ENCODE measurements around the gene CCDC47. TPM values are rescaled to one million over a fixed set of nuclear protein-coding genes. Genes with fewer than 3 reads are reported as not detected.

Gene CCDC47
- polyA plus RNA-seq, 1 donor (not counting 4 experiments of a cell fraction or from before 2014, with no cell fraction given) = 86.4 TPM

DNA sequence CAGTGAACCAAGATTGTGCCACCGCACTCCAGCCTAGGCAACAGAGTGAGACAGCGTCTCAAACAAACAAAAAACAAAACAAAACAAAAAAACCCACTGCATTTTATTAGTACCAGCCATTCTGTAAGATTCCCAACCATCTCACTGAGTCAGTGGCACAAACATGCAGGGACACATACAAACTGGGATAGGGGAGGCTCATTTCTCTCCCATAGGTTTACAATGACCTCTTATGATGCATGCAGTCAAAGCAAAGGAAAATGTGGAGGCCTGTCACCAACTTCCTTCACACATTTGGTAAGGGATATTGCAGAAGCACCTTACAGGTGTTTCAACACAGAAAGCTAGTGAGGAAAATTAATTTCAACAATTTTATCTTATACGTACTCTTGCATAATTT lies 19.4 kb downstream of the CCDC47 start:
- Histone ChIP-seq H3K36me3 (ENCODE audit: control insufficient read depth in 2 of 2, extremely low read depth in 1 of 2, insufficient read depth in 2 of 2, low read length in 2 of 2) (peaks cover 22 to 45% of the 10 kb centered on the region in 2 experiments), H3K4me3 (ENCODE audit: control insufficient read depth in 2 of 3, extremely low read depth in 1 of 3, insufficient read depth in 2 of 3, low read depth in 1 of 3, low read length in 3 of 3) (no peak overlapping the region), H2AFZ (ENCODE audit: control insufficient read depth, low read length) (no peak overlapping the region), H3K4me2 (ENCODE audit: control insufficient read depth, extremely low read depth, insufficient read depth, low read depth, low read length) (no peak overlapping the region), H4K20me1 (ENCODE audit: control insufficient read depth, extremely low read depth, insufficient read depth, low read length) (no peaks in the 10 kb centered on the region), H3K27ac (ENCODE audit: control insufficient read depth, insufficient read depth, low read length) (no peak overlapping the region), H3K4me1 (ENCODE audit: control insufficient read depth, extremely low read depth, insufficient read depth, low read length) (no peaks in the 10 kb centered on the region), H3K9me1 (ENCODE audit: control insufficient read depth, extremely low read depth, insufficient read depth, low read length) (no peaks in the 10 kb centered on the region), H3K79me2 (ENCODE audit: control insufficient read depth, insufficient read depth, low read length) (no peaks in the 10 kb centered on the region), H3K9ac (ENCODE audit: control insufficient read depth, extremely low read depth, insufficient read depth, low read length) (no peak overlapping the region), H3K9me3 (ENCODE audit: control insufficient read depth, low read depth, low read length) (no peaks in the 10 kb centered on the region), H3K27me3 (ENCODE audit: control insufficient read depth, extremely low read depth, insufficient read depth, low read length) (no peaks in the 10 kb centered on the region)
- no peak for TF ChIP-seq EZH2 (IDR thresholded peaks at IDR 0.05; ENCODE audit: low read length)
- TF ChIP-seq, protein P1, sequence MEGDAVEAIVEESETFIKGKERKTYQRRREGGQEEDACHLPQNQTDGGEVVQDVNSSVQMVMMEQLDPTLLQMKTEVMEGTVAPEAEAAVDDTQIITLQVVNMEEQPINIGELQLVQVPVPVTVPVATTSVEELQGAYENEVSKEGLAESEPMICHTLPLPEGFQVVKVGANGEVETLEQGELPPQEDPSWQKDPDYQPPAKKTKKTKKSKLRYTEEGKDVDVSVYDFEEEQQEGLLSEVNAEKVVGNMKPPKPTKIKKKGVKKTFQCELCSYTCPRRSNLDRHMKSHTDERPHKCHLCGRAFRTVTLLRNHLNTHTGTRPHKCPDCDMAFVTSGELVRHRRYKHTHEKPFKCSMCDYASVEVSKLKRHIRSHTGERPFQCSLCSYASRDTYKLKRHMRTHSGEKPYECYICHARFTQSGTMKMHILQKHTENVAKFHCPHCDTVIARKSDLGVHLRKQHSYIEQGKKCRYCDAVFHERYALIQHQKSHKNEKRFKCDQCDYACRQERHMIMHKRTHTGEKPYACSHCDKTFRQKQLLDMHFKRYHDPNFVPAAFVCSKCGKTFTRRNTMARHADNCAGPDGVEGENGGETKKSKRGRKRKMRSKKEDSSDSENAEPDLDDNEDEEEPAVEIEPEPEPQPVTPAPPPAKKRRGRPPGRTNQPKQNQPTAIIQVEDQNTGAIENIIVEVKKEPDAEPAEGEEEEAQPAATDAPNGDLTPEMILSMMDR (optimal IDR thresholded peaks at IDR 0.05 in 1 of 3, IDR thresholded peaks at IDR 0.05 in 1 of 3, conservative IDR thresholded peaks at IDR 0.05 in 1 of 3; ENCODE audit: extremely low read depth in 1 of 3, insufficient read depth in 2 of 3, low read length in 3 of 3) = no peak
- no peak for DNase-seq (ENCODE audit: low read depth, low spot score)
- FAIRE-seq = no peak
- dilution Hi-C loops (cut with MboI; ENCODE audit: extremely low pct_ligation_motif_present, low sequenced_read_pairs) = no loop called here

DNA sequence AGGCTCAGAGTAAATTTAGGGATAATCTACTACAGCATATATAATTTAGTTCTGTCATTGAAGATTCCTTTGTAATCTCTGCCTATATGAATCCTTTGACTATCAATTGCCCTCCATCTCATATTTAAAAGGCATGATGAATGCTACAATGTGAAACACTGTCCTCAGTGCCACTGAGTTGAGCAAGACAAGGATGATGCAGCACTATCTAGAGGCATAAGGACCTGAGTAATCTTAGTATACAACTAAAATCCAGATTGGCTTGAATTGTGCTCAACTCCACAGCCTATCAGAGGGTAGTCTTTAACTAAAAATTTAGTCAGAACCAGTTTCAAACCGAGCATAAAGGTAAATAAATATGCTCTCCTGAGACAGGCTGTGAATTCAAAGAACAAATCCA lies 20.2 kb downstream of the CCDC47 start:
- Histone ChIP-seq H3K9me3 (ENCODE audit: control insufficient read depth, low read depth, low read length) (no peaks in the 10 kb centered on the region), H3K4me2 (ENCODE audit: control insufficient read depth, extremely low read depth, insufficient read depth, low read depth, low read length) (no peak overlapping the region), H4K20me1 (ENCODE audit: control insufficient read depth, extremely low read depth, insufficient read depth, low read length) (no peaks in the 10 kb centered on the region), H3K27me3 (ENCODE audit: control insufficient read depth, extremely low read depth, insufficient read depth, low read length) (no peaks in the 10 kb centered on the region), H3K79me2 (ENCODE audit: control insufficient read depth, insufficient read depth, low read length) (no peaks in the 10 kb centered on the region), H3K9ac (ENCODE audit: control insufficient read depth, extremely low read depth, insufficient read depth, low read length) (no peak overlapping the region), H3K4me3 (ENCODE audit: control insufficient read depth in 2 of 3, extremely low read depth in 1 of 3, insufficient read depth in 2 of 3, low read depth in 1 of 3, low read length in 3 of 3) (no peak overlapping the region), H3K9me1 (ENCODE audit: control insufficient read depth, extremely low read depth, insufficient read depth, low read length) (no peaks in the 10 kb centered on the region), H3K27ac (ENCODE audit: control insufficient read depth, insufficient read depth, low read length) (no peak overlapping the region), H2AFZ (ENCODE audit: control insufficient read depth, low read length) (no peak overlapping the region), H3K4me1 (ENCODE audit: control insufficient read depth, extremely low read depth, insufficient read depth, low read length) (no peaks in the 10 kb centered on the region), H3K36me3 (ENCODE audit: control insufficient read depth in 2 of 2, extremely low read depth in 1 of 2, insufficient read depth in 2 of 2, low read length in 2 of 2) (peaks cover 20 to 45% of the 10 kb centered on the region in 2 experiments)
- dilution Hi-C loops (cut with MboI; ENCODE audit: extremely low pct_ligation_motif_present, low sequenced_read_pairs) = no loop called here
- FAIRE-seq = no peak
- no peak for DNase-seq (ENCODE audit: low read depth, low spot score)
- no peak for TF ChIP-seq EZH2 (IDR thresholded peaks at IDR 0.05; ENCODE audit: low read length)
- TF ChIP-seq, protein P1 (optimal IDR thresholded peaks at IDR 0.05 in 1 of 3, IDR thresholded peaks at IDR 0.05 in 1 of 3, conservative IDR thresholded peaks at IDR 0.05 in 1 of 3; ENCODE audit: extremely low read depth in 1 of 3, insufficient read depth in 2 of 3, low read length in 3 of 3) = no peak
